HUES6 (cell line): Measurements from ENCODE around the gene KRT83.
A peak's percentile ranks its signal among the peaks of the same experiment; 100 is the strongest.

Experiments used
- H3K27ac ChIP-seq: 2 replicates; pipeline ENCODE4 v1.7.0; 2013; ENCODE audit warnings: low read depth, mild to moderate bottlenecking, low read length, inconsistent platforms
- H3K27me3 ChIP-seq: 2 replicates; pipeline ENCODE4 v1.6.1; 2013; ENCODE audit warnings: low read length; ENCODE audit not compliant: control insufficient read depth, insufficient read depth
- H3K36me3 ChIP-seq: 2 replicates; pipeline ENCODE4 v1.6.1; 2013; ENCODE audit warnings: low read length; ENCODE audit not compliant: control insufficient read depth, insufficient read depth
- H3K4me1 ChIP-seq: 2 replicates; pipeline ENCODE4 v1.6.1; 2013; ENCODE audit warnings: low read length; ENCODE audit not compliant: control insufficient read depth, insufficient read depth
- H3K4me3 ChIP-seq: 2 replicates; pipeline ENCODE4 v1.5.1; 2013; ENCODE audit warnings: low read depth, low read length
- H3K9ac ChIP-seq: one replicate; pipeline ENCODE4 v1.6.1; 2013; ENCODE audit warnings: mild to moderate bottlenecking, low read length
- H3K9me3 ChIP-seq: 2 replicates; pipeline ENCODE4 v1.6.1; 2013; ENCODE audit warnings: low read depth, low read length; ENCODE audit not compliant: control insufficient read depth, insufficient read depth

The KRT83 gene

GRCh38 chr12:52284562-52285171, 36.5 kb downstream of the KRT83 start:
- peaks cover 5% of the 10 kb centered on the region; the same call in 1 of the 2 replicates for H3K27me3 ChIP-seq
- no peak overlapping the region for H3K9ac ChIP-seq
- H3K4me3 ChIP-seq = no peak overlapping the region
- H3K4me1 ChIP-seq = peaks cover 4% of the 10 kb centered on the region; the same call in 1 of the 2 replicates
- no peaks in the 10 kb centered on the region for H3K9me3 ChIP-seq
- H3K36me3 ChIP-seq = no peaks in the 10 kb centered on the region
- H3K27ac ChIP-seq = no peak overlapping the region

GRCh38 chr12:52280796-52281560, 40.2 kb downstream of the KRT83 start:
- no peak overlapping the region for H3K27ac ChIP-seq
- no peak overlapping the region for H3K4me3 ChIP-seq
- H3K36me3 ChIP-seq = no peaks in the 10 kb centered on the region
- H3K27me3 ChIP-seq = peaks cover 32% of the 10 kb centered on the region
- no peak overlapping the region for H3K9ac ChIP-seq
- H3K4me1 ChIP-seq = peaks cover 6% of the 10 kb centered on the region; the same call in 1 of the 2 replicates
- no peaks in the 10 kb centered on the region for H3K9me3 ChIP-seq

GRCh38 chr12:52280319-52280795, 40.8 kb downstream of the KRT83 start:
- Histone ChIP-seq H3K4me1 (peaks cover 6% of the 10 kb centered on the region; the same call in 1 of the 2 replicates), H3K9ac (no peak overlapping the region), H3K27ac (no peak overlapping the region), H3K36me3 (no peaks in the 10 kb centered on the region), H3K27me3 (peaks cover 36% of the 10 kb centered on the region), H3K9me3 (no peaks in the 10 kb centered on the region), H3K4me3 (no peak overlapping the region)

GRCh38 chr12:52279422-52280318, 41.5 kb downstream of the KRT83 start:
- Histone ChIP-seq H3K27me3 (peaks cover 41% of the 10 kb centered on the region), H3K9ac (no peak overlapping the region), H3K4me1 (peaks cover 6% of the 10 kb centered on the region; the same call in 1 of the 2 replicates), H3K4me3 (no peak overlapping the region), H3K27ac (no peak overlapping the region), H3K9me3 (no peaks in the 10 kb centered on the region), H3K36me3 (no peaks in the 10 kb centered on the region)

GRCh38 chr12:52278575-52279421, 42.4 kb downstream of the KRT83 start:
- no peak overlapping the region for H3K27ac ChIP-seq
- H3K36me3 ChIP-seq = no peaks in the 10 kb centered on the region
- peaks cover 6% of the 10 kb centered on the region; the same call in 1 of the 2 replicates for H3K4me1 ChIP-seq
- peaks cover 45% of the 10 kb centered on the region for H3K27me3 ChIP-seq
- H3K9ac ChIP-seq = no peak overlapping the region
- H3K9me3 ChIP-seq = no peaks in the 10 kb centered on the region
- H3K4me3 ChIP-seq = peak overlapping the region; percentile 45

GRCh38 chr12:52277486-52278245, 43.5 kb downstream of the KRT83 start:
- H3K27ac ChIP-seq = no peak overlapping the region
- H3K27me3 ChIP-seq = peaks cover 45% of the 10 kb centered on the region
- no peak overlapping the region for H3K9ac ChIP-seq
- peaks cover 6% of the 10 kb centered on the region; the same call in 1 of the 2 replicates for H3K4me1 ChIP-seq
- H3K36me3 ChIP-seq = no peaks in the 10 kb centered on the region
- H3K9me3 ChIP-seq = no peaks in the 10 kb centered on the region
- no peak overlapping the region for H3K4me3 ChIP-seq

GRCh38 chr12:52275686-52276085, 45.5 kb downstream of the KRT83 start:
- Histone ChIP-seq H3K27me3 (peaks cover 48% of the 10 kb centered on the region), H3K4me1 (peaks cover 6% of the 10 kb centered on the region; the same call in 1 of the 2 replicates), H3K36me3 (no peaks in the 10 kb centered on the region), H3K9ac (no peak overlapping the region), H3K4me3 (no peak overlapping the region), H3K9me3 (no peaks in the 10 kb centered on the region), H3K27ac (no peak overlapping the region)

- Histone ChIP-seq H3K27ac (no peak within 1 kb of the TSS), H3K9ac (no peak within 1 kb of the TSS), H3K36me3 (no peaks in the 10 kb centered on the region), H3K9me3 (no peaks in the 10 kb centered on the region), H3K27me3 (peaks cover 42% of the 10 kb centered on the region), H3K4me1 (peaks cover 6% of the 10 kb centered on the region; the same call in 1 of the 2 replicates), H3K4me3 (no peak within 1 kb of the TSS)
These were observed 46.6 kb downstream of the KRT83 start, which contains the start of gene KRT86 for GRCh38 chr12:52274521-52275120. Gene KRT86 (plus strand): TSS chr12:52274645. CDS start chr12:52301917, 27,272 bp downstream.

GRCh38 chr12:52271158-52271557, 50.0 kb downstream of the KRT83 start:
- Histone ChIP-seq H3K4me1 (no peaks in the 10 kb centered on the region; the same call in 1 of the 2 replicates), H3K9ac (no peak overlapping the region), H3K4me3 (no peak overlapping the region), H3K36me3 (no peaks in the 10 kb centered on the region), H3K27ac (no peak overlapping the region), H3K9me3 (no peaks in the 10 kb centered on the region), H3K27me3 (peaks cover 16% of the 10 kb centered on the region; the same call in 1 of the 2 replicates)
